ENCODE data around the gene LPA.
"Not testable (repeated sequence)": the region's sequence is repeated elsewhere in the genome, so short reads cannot be mapped to it uniquely, and the experiment has no call there.

The LPA gene, protein sequence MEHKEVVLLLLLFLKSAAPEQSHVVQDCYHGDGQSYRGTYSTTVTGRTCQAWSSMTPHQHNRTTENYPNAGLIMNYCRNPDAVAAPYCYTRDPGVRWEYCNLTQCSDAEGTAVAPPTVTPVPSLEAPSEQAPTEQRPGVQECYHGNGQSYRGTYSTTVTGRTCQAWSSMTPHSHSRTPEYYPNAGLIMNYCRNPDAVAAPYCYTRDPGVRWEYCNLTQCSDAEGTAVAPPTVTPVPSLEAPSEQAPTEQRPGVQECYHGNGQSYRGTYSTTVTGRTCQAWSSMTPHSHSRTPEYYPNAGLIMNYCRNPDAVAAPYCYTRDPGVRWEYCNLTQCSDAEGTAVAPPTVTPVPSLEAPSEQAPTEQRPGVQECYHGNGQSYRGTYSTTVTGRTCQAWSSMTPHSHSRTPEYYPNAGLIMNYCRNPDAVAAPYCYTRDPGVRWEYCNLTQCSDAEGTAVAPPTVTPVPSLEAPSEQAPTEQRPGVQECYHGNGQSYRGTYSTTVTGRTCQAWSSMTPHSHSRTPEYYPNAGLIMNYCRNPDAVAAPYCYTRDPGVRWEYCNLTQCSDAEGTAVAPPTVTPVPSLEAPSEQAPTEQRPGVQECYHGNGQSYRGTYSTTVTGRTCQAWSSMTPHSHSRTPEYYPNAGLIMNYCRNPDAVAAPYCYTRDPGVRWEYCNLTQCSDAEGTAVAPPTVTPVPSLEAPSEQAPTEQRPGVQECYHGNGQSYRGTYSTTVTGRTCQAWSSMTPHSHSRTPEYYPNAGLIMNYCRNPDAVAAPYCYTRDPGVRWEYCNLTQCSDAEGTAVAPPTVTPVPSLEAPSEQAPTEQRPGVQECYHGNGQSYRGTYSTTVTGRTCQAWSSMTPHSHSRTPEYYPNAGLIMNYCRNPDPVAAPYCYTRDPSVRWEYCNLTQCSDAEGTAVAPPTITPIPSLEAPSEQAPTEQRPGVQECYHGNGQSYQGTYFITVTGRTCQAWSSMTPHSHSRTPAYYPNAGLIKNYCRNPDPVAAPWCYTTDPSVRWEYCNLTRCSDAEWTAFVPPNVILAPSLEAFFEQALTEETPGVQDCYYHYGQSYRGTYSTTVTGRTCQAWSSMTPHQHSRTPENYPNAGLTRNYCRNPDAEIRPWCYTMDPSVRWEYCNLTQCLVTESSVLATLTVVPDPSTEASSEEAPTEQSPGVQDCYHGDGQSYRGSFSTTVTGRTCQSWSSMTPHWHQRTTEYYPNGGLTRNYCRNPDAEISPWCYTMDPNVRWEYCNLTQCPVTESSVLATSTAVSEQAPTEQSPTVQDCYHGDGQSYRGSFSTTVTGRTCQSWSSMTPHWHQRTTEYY (N-terminal part only)

DNA sequence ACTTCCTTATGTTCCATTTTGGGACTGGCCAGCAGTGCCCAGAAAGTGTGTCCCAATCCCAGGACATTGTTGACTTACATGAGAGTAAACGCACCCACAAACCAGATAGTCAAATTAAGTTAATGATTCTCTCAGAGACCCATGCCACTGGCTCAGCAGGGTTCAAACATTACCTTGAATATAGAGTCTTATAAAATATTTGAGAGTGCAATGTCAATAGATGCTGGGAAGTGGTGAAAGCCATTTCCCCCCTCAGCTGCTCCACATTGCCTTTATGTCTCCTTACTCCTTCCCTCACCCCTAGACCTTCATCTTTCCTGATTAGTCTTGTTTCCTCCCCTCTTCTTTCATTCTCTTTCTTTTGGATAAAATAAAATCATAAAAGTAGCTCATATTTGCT, at the start of gene LPA:
LPA (minus strand) TSS at position 78 of the 400 bp plus-strand sequence; CDS start at position 17, 61 bp downstream.
- not testable (repeated sequence) for DNase-seq

DNA sequence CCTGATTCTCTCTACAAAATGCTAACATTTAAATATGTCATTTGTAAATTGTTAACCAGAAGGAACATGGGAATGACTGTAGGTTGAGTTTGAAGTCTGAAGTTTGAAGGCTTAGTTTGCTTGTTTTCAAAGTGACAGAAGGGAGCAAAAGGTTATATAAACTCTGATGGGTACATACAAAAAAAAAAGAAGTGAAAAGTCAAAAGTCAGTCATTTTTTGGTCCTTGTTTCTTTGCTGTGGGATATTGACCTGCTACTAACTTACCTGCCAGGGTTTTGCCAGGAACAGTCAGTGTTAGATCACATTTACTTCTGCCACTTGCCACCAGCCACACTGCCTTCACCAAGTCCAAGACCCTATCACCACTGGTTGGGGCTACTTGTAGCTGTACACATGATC, 44.9 kb upstream of the LPA start:
- DNase-seq: not testable (repeated sequence)

DNA sequence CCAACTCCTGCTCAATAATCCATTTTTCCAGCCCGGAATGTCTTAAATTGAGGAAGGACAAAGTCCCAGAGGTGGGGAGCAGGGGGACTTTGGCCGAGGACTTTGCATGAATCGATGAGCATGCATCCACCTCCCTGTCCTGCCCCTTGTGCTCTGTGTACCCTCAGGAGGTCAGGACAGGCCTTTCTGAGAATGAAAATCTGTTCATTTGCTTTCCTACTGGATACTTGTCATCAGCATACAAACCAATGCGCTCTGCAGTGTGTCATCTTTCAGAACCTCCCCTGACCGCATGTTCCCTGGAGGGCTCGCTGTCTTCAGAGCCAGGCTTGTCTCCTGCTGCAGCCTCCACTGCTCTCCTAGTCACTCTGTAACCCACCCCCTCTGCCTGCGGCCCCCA, 40.6 kb upstream of the LPA start:
- not testable (repeated sequence) for DNase-seq

DNA sequence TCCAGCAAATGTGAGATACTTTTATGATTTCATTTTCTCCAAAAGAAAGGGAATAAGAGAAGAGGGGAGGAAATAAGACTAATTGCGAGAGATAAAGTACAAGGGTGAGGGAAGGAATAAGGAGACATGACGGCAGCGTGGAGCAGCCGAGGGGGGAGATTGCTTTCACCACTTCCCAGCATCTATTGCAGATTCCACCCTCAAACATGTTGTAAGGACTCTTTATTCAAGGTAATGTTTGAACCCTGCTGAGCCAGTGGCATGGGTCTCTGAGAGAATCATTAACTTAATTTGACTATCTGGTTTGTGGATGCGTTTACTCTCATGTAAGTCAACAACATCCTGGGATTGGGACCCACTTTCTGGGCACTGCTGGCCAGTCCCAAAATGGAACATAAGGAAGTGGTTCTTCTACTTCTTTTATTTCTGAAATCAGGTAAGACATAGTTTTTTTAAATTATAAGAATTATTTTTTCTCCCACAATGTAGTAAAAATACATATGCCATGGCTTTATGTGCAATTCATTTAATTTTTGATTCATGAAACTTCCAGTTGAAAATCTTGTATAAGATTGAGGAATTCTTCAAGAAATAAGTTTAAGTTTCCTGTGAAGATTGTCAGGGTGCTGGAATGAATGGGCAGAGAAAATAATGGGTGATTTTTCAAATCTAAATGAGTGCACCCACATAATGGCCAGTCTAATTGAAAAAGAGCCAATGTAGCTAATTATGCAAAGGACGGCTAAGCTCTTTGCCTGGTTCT, 38.0 kb upstream of the LPA start, which contains the start of gene PLG:
PLG (plus strand) TSS at position 327 of the 763 bp plus-strand sequence; CDS start at position 388, 61 bp downstream.
- not testable (repeated sequence) for DNase-seq

DNA sequence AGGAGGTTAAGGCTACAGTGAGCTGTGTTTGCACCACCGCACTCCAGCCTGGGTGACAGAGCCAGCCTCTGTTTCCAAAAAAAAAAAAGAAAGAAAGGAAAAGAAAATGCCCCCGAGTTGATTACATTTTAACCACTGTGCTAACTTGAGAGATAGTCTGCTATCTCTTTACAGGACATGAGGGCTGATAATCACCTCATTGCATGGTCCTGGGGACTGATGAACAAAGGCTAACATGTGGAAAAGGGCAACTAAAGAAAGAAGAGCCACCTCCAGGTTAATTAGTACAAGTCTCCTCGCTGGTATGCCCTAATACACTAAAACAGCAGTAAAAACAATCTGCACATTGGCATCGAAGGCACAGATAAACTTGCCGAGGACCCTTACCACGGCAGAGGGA, 33.8 kb upstream of the LPA start:
- DNase-seq: no peak

DNA sequence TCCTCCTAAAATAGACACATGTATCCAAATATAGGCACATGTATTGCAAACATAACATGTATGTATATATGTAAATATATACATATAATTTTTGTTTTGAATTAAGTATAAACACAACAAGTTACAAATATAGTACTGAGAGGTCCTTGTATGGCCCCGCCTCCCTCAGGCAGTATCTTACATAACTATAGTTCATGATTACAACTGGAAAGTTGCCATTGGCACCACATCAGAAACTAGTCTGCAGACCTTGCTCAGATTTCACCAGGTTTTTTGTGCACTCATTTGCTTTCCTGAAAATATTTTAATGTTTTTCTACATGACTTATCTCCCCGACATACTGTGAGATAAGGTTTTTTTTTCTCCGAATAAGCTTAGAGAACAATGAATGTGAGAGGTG, 32.8 kb upstream of the LPA start:
- not testable (repeated sequence) for DNase-seq

DNA sequence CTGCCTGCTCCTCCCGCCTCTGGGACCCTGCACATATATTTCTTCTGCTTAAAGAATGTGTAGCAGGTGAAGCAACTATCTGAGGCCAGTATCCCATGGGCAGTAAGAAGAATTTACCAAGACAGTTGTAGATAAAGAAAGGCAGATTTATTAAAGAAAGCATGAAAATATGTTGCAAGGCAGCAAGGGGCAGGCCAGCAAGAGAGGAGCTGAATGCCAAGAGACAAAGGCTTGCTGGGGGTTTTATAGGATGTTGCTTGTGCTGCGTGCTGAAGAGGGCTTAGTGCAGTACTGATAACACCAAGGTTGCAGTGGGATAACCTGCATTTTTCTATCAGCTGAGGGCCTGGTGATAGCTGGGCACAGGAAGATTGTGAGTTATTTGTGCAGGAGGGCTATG, 31.5 kb upstream of the LPA start:
- not testable (repeated sequence) for DNase-seq

DNA sequence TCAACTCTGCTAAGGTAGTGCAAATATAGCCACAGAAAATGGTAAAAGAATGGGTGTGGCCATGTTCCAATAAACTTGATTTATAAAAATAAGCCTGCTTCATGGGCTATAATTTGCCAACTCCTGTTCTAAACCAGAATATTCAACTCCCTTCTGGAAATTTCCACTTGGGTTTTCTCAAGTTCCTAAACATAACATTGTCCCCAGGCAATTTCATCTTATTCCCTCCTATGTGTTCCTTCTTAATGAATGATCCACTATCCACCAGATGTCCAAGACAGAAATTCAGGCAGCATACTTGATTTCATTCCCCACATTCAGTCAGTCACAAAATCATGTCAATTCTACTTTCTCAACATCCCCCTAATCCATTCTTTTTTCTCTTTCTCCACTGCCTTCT, 30.9 kb upstream of the LPA start:
- DNase-seq: not testable (repeated sequence)

DNA sequence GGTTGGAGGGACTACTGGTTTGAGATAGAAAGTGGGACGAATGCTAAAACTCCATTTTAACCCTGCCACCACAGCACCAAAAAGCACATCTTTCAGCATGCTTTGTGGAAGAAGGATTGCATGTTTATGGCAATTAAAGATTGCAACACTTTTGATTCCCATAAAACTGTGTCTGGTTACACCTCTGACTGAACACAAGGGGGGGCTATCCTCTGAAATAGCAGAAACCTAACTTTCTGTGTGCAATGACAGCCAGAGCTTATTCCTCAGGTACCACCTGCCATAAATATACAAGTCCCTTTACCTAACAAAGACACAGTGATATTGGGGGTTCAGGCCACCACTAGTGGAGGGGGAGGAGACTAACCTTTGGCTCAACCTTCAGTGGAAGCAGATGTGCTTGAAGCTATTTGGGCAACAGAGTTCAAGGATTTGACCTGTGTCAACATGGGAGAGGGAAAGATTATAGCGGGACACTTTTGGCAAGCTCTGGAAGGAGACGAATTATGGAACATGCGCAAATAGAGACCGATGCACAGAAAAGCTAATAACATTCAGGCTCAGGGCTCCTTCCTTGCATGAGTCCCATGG, 28.4 kb upstream of the LPA start:
- DNase-seq: no peak

DNA sequence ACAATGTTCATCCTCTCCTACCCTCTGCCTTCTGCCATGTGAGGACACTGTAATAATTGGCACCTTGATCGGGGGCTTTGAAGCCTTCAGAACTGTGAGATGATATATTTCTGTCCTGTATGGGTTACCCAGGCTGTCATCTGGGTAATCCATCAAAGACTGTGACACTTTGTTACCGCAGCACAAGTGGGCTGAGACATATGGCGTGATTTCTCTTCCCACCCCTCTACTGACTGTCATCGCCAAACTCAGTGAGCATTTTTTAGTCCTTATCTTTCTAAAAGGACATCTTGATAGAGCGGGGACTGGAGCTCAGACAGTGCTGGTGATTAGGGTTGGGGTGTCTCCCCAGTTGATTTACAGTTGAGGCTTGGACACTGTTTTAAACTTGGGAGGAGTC, 27.5 kb upstream of the LPA start:
- no peak for DNase-seq

DNA sequence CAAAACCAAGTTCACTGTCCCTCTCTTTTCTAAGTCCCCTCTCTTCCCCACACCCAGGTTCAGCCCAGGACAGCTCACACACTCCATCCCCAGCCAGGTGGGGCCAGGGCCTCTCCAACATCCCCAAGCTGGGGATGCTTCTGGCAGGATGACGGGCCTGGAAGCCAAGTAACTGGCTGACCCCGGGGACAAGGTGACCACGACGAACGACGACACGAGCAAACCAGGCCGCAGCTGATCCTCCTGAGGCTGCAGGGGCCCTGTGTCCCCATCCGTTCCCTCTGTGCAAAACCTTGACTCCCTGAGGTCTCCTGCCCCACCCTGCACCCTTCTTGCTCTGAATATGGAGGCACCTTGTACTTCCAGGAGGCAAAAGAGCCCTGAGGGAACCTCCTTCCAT, 26.4 kb upstream of the LPA start:
- DNase-seq: no peak

DNA sequence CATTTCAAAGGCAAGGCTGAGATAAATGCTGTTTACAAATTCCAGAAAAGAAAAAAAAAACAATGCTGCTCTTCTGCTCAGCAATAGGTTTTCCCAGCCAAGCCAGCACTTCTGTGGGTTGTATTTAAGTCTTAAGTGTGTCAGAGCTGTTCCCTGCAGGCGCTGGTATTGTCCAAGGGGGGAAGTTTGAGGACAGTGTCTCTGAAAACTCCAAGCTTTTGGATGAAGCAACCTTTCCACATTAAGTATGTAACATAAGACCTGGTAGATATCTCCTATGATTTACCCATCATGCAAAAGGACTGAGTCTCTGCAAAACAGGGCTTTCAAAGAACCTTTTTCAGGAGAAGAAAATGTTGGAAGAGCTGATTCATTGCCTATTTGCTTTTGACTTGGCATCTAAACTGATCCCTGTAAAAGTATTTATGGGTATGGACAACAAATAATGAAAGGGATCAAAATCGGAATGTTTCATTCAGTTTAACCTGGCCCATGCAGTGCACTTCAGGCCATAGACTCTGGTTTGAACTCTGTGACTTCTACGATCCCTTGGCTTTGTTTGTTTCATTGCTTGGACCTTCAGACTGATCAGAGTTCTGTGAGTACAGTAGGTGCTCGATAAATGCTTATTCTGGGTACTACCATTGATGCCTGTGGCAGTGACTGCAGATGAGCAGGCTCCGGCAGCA, 21.8 kb upstream of the LPA start:
- DNase-seq: no peak

DNA sequence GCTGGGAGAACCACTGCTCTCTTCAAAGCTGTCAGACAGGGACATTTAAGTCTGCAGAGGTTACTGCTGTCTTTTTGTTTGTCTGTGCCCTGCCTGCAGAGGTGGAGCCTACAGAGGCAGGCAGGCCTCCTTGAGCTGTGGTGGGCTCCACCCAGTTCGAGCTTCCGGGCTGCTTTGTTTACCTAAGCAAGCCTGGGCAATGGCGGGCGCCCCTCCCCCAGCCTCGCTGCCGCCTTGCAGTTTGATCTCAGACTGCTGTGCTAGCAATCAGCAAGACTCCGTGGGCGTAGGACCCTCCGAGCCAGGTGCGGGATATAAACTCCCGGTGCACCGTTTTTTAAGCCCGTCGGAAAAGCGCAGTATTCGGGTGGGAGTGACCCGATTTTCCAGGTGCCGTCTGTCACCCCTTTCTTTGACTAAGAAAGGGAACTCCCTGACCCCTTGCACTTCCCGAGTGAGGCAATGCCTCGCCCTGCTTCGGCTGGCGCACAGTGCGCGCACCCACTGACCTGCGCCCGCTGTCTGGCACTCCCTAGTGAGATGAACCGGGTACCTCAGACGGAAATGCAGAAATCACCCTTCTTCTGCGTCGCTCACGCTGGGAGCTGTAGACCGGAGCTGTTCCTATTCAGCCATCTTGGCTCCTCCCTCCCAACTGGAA, 21.2 kb upstream of the LPA start:
- not testable (repeated sequence) for DNase-seq

DNA sequence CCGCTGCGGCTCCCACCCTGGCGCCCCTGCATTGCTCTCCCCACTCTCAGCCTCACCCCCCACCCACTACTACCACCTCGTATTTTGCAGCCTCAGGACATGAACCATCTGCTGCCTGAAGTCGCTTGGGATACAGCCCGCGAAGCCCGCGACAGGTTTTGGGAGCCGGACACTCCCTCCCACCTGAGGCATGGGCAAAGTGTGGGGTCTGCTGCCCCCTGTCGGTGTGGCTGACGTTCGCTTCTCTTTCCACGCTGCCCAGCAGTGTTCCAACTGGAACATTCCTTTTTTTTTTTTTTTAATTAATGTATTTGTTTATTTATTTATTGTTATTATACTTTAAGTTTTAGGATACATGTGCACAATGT, 15.3 kb upstream of the LPA start:
- DNase-seq: no peak

DNA sequence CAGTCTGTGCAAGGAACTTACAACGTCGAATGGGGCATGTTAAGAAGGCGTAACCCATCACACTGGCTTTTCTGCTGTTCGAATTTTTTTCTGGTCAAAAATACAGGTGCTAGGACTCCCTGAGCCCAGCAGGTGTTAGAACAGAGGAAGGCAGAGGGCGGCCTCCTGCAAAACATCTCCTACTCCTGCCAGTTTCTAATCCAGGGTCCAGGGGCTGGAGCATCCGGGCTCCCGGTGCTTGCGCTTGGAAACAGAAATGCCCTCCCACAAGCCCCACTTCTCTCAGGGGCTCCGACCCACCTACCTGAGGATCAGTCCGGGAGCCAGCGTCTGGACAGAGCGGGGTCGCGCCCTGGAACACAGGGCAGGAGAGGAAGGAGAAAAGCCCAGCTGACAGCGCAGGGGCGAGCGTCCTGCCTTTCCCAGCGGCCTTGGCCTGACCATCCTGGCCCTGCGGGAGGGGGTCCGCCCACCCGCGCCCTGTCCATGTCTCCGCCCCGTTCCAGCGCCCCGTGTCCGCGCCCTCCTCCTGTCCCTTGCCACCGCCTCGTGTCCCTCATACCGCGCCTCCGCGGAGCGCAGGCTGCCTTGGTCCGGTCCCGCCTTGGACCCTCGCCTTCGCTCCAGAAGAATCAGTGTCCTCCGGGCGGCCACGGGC, 14.8 kb upstream of the LPA start:
- no peak for DNase-seq

DNA sequence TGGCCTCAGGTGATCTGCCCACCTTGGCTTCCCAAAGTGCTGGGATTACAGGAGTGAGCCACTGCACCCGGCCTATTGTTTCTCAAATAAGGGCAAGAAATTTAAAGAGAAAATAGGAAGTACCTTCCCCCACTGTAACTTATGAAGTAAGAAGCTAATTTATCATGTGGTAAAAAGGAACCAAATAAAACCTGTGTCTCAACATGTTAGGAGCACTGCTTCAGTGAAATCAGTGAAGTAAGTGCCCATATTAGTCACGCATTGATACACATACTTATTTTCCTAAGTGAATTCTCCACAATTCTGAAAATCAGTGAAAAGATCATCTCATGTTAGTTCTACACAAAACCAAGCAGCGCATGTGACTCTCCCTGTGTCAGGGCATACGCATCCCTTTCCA, 14.2 kb upstream of the LPA start:
- DNase-seq: no peak

DNA sequence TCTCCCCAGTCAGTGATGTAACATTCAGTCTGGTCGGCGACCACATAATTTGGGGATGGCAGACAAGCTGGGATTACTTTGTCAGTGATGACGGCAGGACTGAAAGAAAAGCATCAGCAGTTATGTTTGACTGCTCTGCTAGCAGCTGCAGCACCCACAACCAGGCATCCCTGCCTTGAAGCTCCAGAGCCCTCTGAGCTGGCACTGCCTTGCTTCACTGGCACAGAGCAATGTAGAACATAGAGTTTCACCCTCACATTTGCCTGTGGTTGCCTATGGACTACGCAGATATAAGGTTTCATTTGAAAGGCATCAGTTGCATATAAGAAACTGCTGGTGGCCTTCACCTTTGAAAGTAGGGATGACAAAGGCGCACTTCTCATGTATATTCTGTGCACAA, 12.3 kb upstream of the LPA start:
- not testable (repeated sequence) for DNase-seq

DNA sequence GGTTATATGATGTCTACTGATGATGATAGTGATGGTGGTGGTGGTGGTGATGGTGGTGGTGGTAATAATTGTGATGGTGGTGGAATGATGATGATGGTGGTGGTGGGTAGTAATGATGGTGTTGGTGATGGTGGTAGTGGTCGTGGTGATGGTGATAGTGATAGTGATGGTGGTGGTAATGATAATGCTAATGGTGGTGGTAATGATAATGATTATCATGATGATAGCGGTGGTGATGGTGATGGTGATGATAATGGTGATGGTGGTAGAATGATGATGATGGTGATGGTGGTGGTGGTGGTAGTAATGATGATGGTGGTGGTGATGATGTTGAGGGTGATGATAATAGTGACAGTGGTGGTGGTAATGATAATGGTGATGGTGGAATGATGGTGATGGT, 4.5 kb upstream of the LPA start:
- no peak for DNase-seq

DNA sequence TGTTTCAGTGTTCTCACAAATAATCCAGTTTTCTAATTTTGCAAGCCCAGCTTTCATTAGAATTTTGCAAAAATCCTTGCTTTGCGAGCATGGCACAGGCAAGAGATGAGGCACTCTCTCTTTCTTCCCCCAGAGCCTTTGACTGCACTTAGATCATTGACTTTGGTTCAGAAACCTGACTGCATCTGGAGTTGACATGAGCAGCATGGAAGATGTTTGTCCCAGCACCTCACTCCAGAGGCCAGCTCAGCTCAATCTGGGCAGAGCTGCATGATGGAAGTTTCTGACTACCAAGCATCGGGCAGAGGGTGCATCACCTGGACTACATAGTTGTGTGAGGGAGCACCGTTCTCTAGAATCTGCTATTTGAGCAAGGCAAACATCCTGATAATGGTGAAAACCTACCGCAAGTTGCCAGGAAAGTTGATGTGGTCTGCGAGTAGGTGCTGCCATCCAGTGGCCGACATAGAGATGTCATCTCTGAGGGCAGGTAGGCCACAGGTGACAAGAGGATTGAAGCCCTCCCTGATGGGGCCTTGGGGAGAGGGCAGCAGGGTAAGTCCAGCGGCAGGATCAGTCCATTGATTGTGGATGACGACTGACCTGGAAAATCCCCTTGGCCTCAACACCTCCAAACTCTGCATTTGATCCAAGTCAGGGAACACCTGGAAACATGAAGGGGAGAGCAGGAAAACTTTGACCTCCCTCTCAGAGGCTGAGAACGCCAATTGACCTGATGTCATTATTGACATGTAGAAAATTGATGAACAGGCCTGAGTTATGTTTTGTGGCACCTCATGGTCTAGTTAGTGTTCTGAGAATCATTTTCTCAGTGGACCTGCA, 3.8 kb upstream of the LPA start:
- DNase-seq: peak; percentile 44

Data from stimulated activated CD4-positive, alpha-beta T cell treated with anti-CD3 and anti-CD28 coated beads, Interleukin-1b, Interleukin-23, amount 100 ng/mL, for 48 hours (primary cell).